Retinal pigment epithelial cell (primary cell): ENCODE results near the gene PRRT1.
"Not testable (repeated sequence)": the region's sequence is repeated elsewhere in the genome, so short reads cannot be mapped to it uniquely, and the experiment has no call there.

Experiments
- DNase-seq: peaks from one replicate; pipeline ENCODE4 v3.0.0-alpha.2; 2010; ENCODE audit warnings: low read depth
- H3K4me3 ChIP-seq: 2 replicates; pipeline ENCODE4 v1.5.1; 2011; ENCODE audit warnings: mild to moderate bottlenecking, low read length, control low read depth, moderate library complexity
- CTCF ChIP-seq: conservative IDR thresholded peaks from 2 replicates; pipeline ENCODE4 v1.5.1; 2011; ENCODE audit warnings: low read depth, low read length, control low read depth, inconsistent platforms

Gene PRRT1

DNA sequence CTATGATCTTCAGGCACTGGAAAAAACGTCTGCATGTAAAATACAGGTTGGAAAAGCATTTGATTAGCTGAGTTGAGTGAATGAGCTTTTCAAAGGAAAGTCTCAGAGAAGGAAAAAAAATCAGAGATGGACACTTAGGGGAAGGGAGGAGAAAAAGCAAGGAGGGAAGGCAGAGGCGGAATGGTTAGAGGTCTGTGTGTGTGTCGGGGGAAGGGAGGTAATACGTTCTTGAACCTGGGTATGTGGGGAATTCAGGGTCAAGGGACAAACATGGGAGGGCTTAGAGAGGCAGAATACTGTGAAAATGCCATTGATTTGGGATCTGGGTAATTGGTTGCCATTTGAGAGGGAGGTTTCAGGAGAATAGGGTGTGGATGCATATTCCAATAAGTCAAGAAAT is 5.1 kb downstream of the PRRT1 start:
- H3K4me3 ChIP-seq: no peak overlapping the region
- no peak for DNase-seq
- TF ChIP-seq CTCF: no peak

GRCh38 chr6:32146287-32146686 is 5.5 kb downstream of the PRRT1 start:
- no peak for TF ChIP-seq CTCF
- DNase-seq: no peak
- no peak overlapping the region for H3K4me3 ChIP-seq

- DNase-seq, H3K4me3 ChIP-seq: not testable (repeated sequence)
These were observed 7.5 kb downstream of the PRRT1 start for GRCh38 chr6:32144238-32144637.

- TF ChIP-seq CTCF: no peak
- DNase-seq: no peak
- no peak overlapping the region for H3K4me3 ChIP-seq
These were observed 11.2 kb downstream of the PRRT1 start for GRCh38 chr6:32140420-32141046.

DNA sequence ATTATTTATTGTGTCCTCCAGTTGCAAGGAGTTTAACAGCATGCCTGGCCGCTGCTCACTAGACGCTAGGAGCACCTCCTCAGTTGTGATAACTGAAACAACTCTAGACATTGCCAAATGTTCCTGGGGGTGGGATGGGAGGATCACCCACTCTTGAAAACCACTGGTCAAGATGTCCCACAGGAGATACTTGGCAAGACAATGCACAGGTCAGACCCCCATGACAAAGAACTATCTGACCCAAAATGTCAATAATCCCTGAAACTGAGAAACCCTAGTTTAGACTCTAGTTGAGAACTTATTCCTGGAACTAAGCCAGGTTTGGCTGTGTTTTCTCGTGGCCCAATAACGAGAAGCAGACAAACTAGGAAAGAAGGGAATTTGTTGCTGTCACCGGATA is 12.1 kb downstream of the PRRT1 start:
- TF ChIP-seq CTCF: no peak
- no peak for DNase-seq
- H3K4me3 ChIP-seq: no peak overlapping the region

GRCh38 chr6:32137454-32137853 is 14.3 kb downstream of the PRRT1 start:
- no peak overlapping the region for H3K4me3 ChIP-seq
- no peak for TF ChIP-seq CTCF
- no peak for DNase-seq

GRCh38 chr6:32133786-32134185 is 18.0 kb downstream of the PRRT1 start:
- H3K4me3 ChIP-seq: no peak overlapping the region

More at GRCh38 chr6:32133786-32134185, 18.0 kb downstream of the PRRT1 start:
- DNase-seq: no peak
- no peak for TF ChIP-seq CTCF
